Activated B cell treated with CpG ODN at 0.5 μM for 24 hours (primary cell): Measurements from ENCODE around the gene SLC26A4. TPM values are rescaled to one million over a fixed set of nuclear protein-coding genes. Genes with fewer than 3 reads are reported as not detected.

ENCODE experiments used
- ATAC-seq: fragments of 200-7000 bp; cut with Tn5 transposase; one replicate; pipeline ENCODE4 v1.10.0; 2021; ENCODE audit warnings: low read depth, mild to moderate bottlenecking, moderate library complexity
- CTCF ChIA-PET: fragments of 350-600 bp; sonication (Branson Sonifier 250); formaldehyde crosslinking; loops from one replicate; lab custom pipeline; 2021; ENCODE audit warnings: antibody characterized with exemption; lab: Charles Lee
- POLR2A ChIA-PET: fragments of 350-600 bp; sonication (Branson Sonifier 250); formaldehyde crosslinking; loops from one replicate; lab custom pipeline; 2021; ENCODE audit warnings: antibody characterized with exemption; lab: Charles Lee
- DNase-seq: peaks from one replicate; pipeline ENCODE4 v3.0.0; 2022
- H3K27ac Mint-ChIP-seq: one replicate; pipeline ENCODE4 v1.8.0; 2020; ENCODE audit warnings: mixed read lengths
- H3K27me3 Mint-ChIP-seq: one replicate; pipeline ENCODE4 v1.8.0; 2021; ENCODE audit warnings: mixed read lengths
- H3K36me3 Mint-ChIP-seq: one replicate; pipeline ENCODE4 v1.8.0; 2021; ENCODE audit warnings: low read depth, mixed read lengths
- H3K4me1 Mint-ChIP-seq: one replicate; pipeline ENCODE4 v1.8.0; 2021; ENCODE audit warnings: mixed read lengths
- H3K4me3 Mint-ChIP-seq: one replicate; pipeline ENCODE4 v1.8.0; 2020; ENCODE audit warnings: mild to moderate bottlenecking, mixed read lengths
- H3K9me3 Mint-ChIP-seq: one replicate; pipeline ENCODE4 v1.8.0; 2020; ENCODE audit warnings: mixed read lengths
- CTCF ChIP-seq: fragments of 200-600 bp; IDR thresholded peaks from one replicate; pipeline ENCODE4 v1.8.0; 2022; ENCODE audit warnings: antibody characterized with exemption, mild to moderate bottlenecking
- intact Hi-C: fragments of 100-400 bp; cut with micrococcal nuclease; formaldehyde crosslinking; loops from one replicate; pipeline ENCODE4 v1.15.1; 2024
- total RNA-seq: library from RNA; stranded (reverse); gene quantifications from 2 replicates; pipeline ENCODE4 v1.2.3, GENCODE V29; 2022

The SLC26A4 gene
- total RNA-seq, 1 donor from 2014 or later: 0.13 TPM

- ChIA-PET POLR2A (no interaction called here), CTCF (no interaction called here)
- TF ChIP-seq CTCF: no peak
- no peak overlapping the region for H3K27ac Mint-ChIP-seq
- H3K4me3 Mint-ChIP-seq: no peak overlapping the region
- H3K9me3 Mint-ChIP-seq: no peaks in the 10 kb centered on the region
- no peak for ATAC-seq
- intact Hi-C loops: no loop called here
- H3K36me3 Mint-ChIP-seq: no peaks in the 10 kb centered on the region
- H3K4me1 Mint-ChIP-seq: no peaks in the 10 kb centered on the region
- no peak for DNase-seq
- H3K27me3 Mint-ChIP-seq: peaks cover 13% of the 10 kb centered on the region
These were observed 35.8 kb downstream of the SLC26A4 start for GRCh38 chr7:107696330-107696946.

GRCh38 chr7:107697321-107698049 lies 36.9 kb downstream of the SLC26A4 start:
- no peak overlapping the region for H3K4me3 Mint-ChIP-seq
- ATAC-seq (no peak), DNase-seq (no peak)
- H3K9me3 Mint-ChIP-seq: no peaks in the 10 kb centered on the region
- no peak for TF ChIP-seq CTCF
- CTCF ChIA-PET: no interaction called here
- H3K4me1 Mint-ChIP-seq: no peaks in the 10 kb centered on the region
- H3K27ac Mint-ChIP-seq: no peak overlapping the region
- H3K27me3 Mint-ChIP-seq: peaks cover 10% of the 10 kb centered on the region
- H3K36me3 Mint-ChIP-seq: no peaks in the 10 kb centered on the region
- POLR2A ChIA-PET: no interaction called here
- intact Hi-C loops: no loop called here

GRCh38 chr7:107700570-107700969 lies 39.9 kb downstream of the SLC26A4 start:
- no peak for DNase-seq
- TF ChIP-seq CTCF: no peak
- ATAC-seq: no peak
- CTCF ChIA-PET: no interaction called here
- POLR2A ChIA-PET: no interaction called here
- intact Hi-C loops: no loop called here
- H3K36me3 Mint-ChIP-seq: no peaks in the 10 kb centered on the region
- H3K4me3 Mint-ChIP-seq: no peak overlapping the region
- H3K27me3 Mint-ChIP-seq: peaks cover 6% of the 10 kb centered on the region
- H3K27ac Mint-ChIP-seq: no peak overlapping the region
- H3K9me3 Mint-ChIP-seq: no peaks in the 10 kb centered on the region
- H3K4me1 Mint-ChIP-seq: no peaks in the 10 kb centered on the region

- DNase-seq (no peak), ATAC-seq (no peak)
- no peaks in the 10 kb centered on the region for H3K36me3 Mint-ChIP-seq
- H3K27ac Mint-ChIP-seq: no peak overlapping the region
- no peaks in the 10 kb centered on the region for H3K4me1 Mint-ChIP-seq
- peaks cover 6% of the 10 kb centered on the region for H3K27me3 Mint-ChIP-seq
- intact Hi-C loops: no loop called here
- POLR2A ChIA-PET: no interaction called here
- TF ChIP-seq CTCF: no peak
- no peaks in the 10 kb centered on the region for H3K9me3 Mint-ChIP-seq
- no peak overlapping the region for H3K4me3 Mint-ChIP-seq
- CTCF ChIA-PET: no interaction called here
These were observed 40.6 kb downstream of the SLC26A4 start for GRCh38 chr7:107701191-107701590.

- no peak for TF ChIP-seq CTCF
- no peak overlapping the region for H3K4me3 Mint-ChIP-seq
- H3K9me3 Mint-ChIP-seq: no peaks in the 10 kb centered on the region
- H3K27me3 Mint-ChIP-seq: peaks cover 6% of the 10 kb centered on the region
- ChIA-PET POLR2A (no interaction called here), CTCF (no interaction called here)
- no peak overlapping the region for H3K27ac Mint-ChIP-seq
- H3K36me3 Mint-ChIP-seq: no peaks in the 10 kb centered on the region
- no peaks in the 10 kb centered on the region for H3K4me1 Mint-ChIP-seq
- no peak for ATAC-seq
- intact Hi-C loops: no loop called here
- DNase-seq: no peak
These were observed 42.6 kb downstream of the SLC26A4 start for GRCh38 chr7:107703219-107703618.
